DND-41 (cell line): ENCODE measurements around the gene LTBP1.
"Not testable (repeated sequence)": the region's sequence is repeated elsewhere in the genome, so short reads cannot be mapped to it uniquely, and the experiment has no call there.

Experiments used
- CTCF ChIP-seq: IDR thresholded peaks from 2 replicates; pipeline ENCODE4 v1.5.1; 2012; ENCODE audit warnings: borderline replicate concordance, low read length, moderate library complexity, mild to moderate bottlenecking; ENCODE audit not compliant: poor library complexity, severe bottlenecking; ENCODE audit errors: extremely low read depth
- EZH2 ChIP-seq: IDR thresholded peaks from 3 replicates; pipeline ENCODE4 v1.6.1; 2012; ENCODE audit warnings: borderline replicate concordance, low read depth, mild to moderate bottlenecking, moderate library complexity, low read length, inconsistent platforms; ENCODE audit not compliant: severe bottlenecking

GRCh38 chr2:33170251-33170650, 223.5 kb downstream of the LTBP1 start:
- TF ChIP-seq CTCF, EZH2: not testable (repeated sequence)
